Activated T-cell treated with anti-CD3 and anti-CD28 coated beads, Interleukin-2, amount 50 U/mL, for 72 hours (primary cell): ENCODE results near the gene MAP4K4. TPM values are rescaled to one million over a fixed set of nuclear protein-coding genes. Genes with fewer than 3 reads are reported as not detected.
A peak's percentile ranks its signal among the peaks of the same experiment; 100 is the strongest.

ENCODE experiments used
- ATAC-seq, 2 donors: fragments of 150-1000 bp; cut with Tn5 transposase; replicated peaks in 1 of 2; 2 replicates each; pipeline ENCODE4 v1.10.0; 2021; ENCODE audit warnings: moderate library complexity in 2 of 2, mild to moderate bottlenecking in 1 of 2
- DNase-seq, 2 donors: peaks; one replicate each; pipeline ENCODE4 v3.0.0; 2021 to 2022; ENCODE audit warnings: mixed read lengths in 1 of 2
- H3K27ac Mint-ChIP-seq: one replicate; pipeline ENCODE4 v1.8.0; 2022; ENCODE audit warnings: mild to moderate bottlenecking, moderate library complexity, mixed read lengths
- H3K27me3 Mint-ChIP-seq: one replicate; pipeline ENCODE4 v1.8.0; 2022; ENCODE audit warnings: low read depth, mixed read lengths
- H3K36me3 Mint-ChIP-seq, 2 donors: one replicate each; pipeline ENCODE4 v1.8.0; 2022; ENCODE audit warnings: mixed read lengths in 2 of 2, mild to moderate bottlenecking in 1 of 2; ENCODE audit not compliant: insufficient read depth in 2 of 2
- H3K4me1 Mint-ChIP-seq: one replicate; pipeline ENCODE4 v1.8.0; 2022; ENCODE audit warnings: low read depth, mixed read lengths
- H3K4me3 Mint-ChIP-seq, 2 donors: one replicate each; pipeline ENCODE4 v1.8.0; 2022; ENCODE audit warnings: mild to moderate bottlenecking in 2 of 2, mixed read lengths in 2 of 2, moderate library complexity in 2 of 2
- H3K9me3 Mint-ChIP-seq, 2 donors: one replicate each; pipeline ENCODE4 v1.8.0; 2022; ENCODE audit warnings: mixed read lengths in 2 of 2
- total RNA-seq, 2 donors: library from RNA; stranded (reverse); gene quantifications; one replicate each; pipeline ENCODE4 v1.2.3, GENCODE V29; 2022

Gene MAP4K4
- total RNA-seq, 2 donors from 2014 or later, result 72.1 to 85.1 TPM

GRCh38 chr2:101787097-101787496 lies 89.6 kb downstream of the MAP4K4 start:
- DNase-seq (no peak), ATAC-seq (no peak)
- H3K4me1 Mint-ChIP-seq, result peaks cover 63% of the 10 kb centered on the region
- peaks cover 0 to 1% of the 10 kb centered on the region in 2 donors for H3K9me3 Mint-ChIP-seq
- H3K36me3 Mint-ChIP-seq, result peaks cover 4 to 10% of the 10 kb centered on the region in 2 donors
- peak overlapping the region; percentile 24 for H3K27ac Mint-ChIP-seq
- H3K4me3 Mint-ChIP-seq, result no peak overlapping the region
- H3K27me3 Mint-ChIP-seq, result no peaks in the 10 kb centered on the region

DNA sequence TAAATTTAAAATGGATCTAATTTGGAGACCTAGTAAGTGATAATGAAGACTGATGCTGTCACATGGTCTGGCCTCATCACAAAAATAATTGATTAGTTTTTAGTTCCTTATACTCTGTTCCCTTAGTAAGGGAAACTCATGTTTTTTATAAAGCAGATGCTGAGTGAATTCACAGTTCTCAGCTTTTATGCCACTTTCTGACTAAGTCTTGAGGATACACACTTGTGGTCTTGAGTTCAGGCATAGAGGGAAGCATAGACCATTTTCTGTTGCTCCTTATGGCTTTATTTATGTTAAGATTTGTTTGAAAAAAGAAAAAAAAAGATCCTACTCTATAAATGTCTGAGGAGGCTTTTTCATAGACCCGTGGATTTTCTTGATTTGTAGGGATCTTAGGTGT lies 91.1 kb downstream of the MAP4K4 start:
- Mint-ChIP-seq H3K9me3 (peaks cover 0 to 1% of the 10 kb centered on the region in 2 donors), H3K4me1 (peaks cover 65% of the 10 kb centered on the region), H3K36me3 (peaks cover 4 to 10% of the 10 kb centered on the region in 2 donors), H3K4me3 (peak overlapping the region in 1 of 2 donors; percentile 36), H3K27me3 (no peaks in the 10 kb centered on the region), H3K27ac (peak overlapping the region; percentile 83)
- ATAC-seq (peak; percentile 53 to 65), DNase-seq (no peak)

DNA sequence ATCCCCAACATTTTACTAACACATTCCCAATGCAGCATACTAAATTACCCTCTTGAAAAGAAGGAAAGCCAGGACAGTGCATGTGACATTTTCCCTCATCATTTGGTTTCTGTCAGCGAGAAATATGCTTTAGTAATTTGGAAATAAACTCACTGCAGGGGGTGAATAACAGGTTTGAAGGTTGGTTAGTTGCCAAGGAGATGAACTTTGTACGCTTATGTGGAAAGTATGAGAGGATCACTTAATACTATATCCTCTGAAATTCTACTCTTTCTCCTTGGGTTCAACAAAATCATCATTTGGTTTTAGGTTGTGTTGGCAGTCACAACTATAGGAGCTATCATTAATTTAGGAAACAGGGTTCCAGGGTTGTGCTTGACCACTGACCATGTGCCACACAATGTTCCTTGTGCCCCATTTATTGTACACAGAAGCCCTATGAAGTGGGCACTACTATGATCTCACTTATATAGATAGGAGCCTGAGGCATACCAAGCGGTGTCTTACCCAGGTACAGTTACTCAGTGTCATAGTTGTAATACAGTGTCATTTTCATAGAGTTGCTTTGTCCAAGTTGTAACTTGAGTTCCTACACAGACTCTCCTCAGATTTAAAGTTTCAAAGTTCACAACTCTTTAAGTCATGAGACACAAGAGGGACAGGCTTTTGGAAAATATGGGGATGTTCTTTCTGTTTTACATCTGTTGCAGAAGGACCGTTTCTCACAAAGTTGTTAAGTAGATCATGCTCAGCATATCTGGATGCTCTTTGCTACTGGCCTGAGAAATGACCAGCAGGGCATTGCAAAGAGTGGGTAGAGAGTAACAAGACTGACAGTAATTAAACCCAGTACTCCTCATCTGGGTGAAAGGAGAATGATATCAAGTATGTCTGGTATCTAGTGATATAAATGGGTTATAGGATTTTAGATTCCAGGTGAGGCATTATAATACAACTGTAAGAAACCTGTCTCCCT lies 91.8 kb downstream of the MAP4K4 start:
- H3K9me3 Mint-ChIP-seq, result no peaks in the 10 kb centered on the region
- H3K36me3 Mint-ChIP-seq, result peaks cover 4 to 10% of the 10 kb centered on the region in 2 donors
- no peaks in the 10 kb centered on the region for H3K27me3 Mint-ChIP-seq
- DNase-seq (no peak), ATAC-seq (peak; percentile 78 to 79)
- peaks cover 64% of the 10 kb centered on the region for H3K4me1 Mint-ChIP-seq
- peak overlapping the region in 1 of 2 donors; percentile 36 for H3K4me3 Mint-ChIP-seq
- H3K27ac Mint-ChIP-seq, result peak overlapping the region; percentile 83

DNA sequence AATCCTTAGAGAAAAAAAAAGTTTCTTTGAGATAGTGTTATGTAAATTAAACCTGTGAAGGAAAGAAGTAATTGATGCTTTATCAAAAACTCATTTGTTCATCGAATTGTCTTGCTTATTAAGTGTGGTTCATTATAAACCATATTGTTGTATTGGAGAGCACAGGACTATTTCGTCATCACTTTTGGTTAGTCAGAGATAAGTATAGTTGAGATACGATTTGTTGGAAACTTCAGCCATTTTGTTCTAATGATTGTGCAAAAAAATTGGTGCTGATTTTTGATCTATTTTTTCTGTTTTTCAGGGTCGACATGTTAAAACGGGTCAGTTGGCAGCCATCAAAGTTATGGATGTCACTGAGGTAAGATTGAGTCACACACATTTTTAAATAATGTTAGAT lies 92.9 kb downstream of the MAP4K4 start:
- Mint-ChIP-seq H3K4me1 (peaks cover 73% of the 10 kb centered on the region), H3K27me3 (no peaks in the 10 kb centered on the region), H3K4me3 (no peak overlapping the region), H3K36me3 (peaks cover 4 to 10% of the 10 kb centered on the region in 2 donors), H3K27ac (no peak overlapping the region), H3K9me3 (no peaks in the 10 kb centered on the region)
- DNase-seq (no peak), ATAC-seq (no peak)

GRCh38 chr2:101790857-101791256 lies 93.3 kb downstream of the MAP4K4 start:
- Mint-ChIP-seq H3K27me3 (no peaks in the 10 kb centered on the region), H3K9me3 (no peaks in the 10 kb centered on the region), H3K36me3 (peaks cover 4 to 10% of the 10 kb centered on the region in 2 donors), H3K4me1 (peaks cover 71% of the 10 kb centered on the region), H3K27ac (no peak overlapping the region), H3K4me3 (no peak overlapping the region)
- DNase-seq, result no peak
- no peak for ATAC-seq

- peaks cover 4 to 10% of the 10 kb centered on the region in 2 donors for H3K36me3 Mint-ChIP-seq
- H3K4me3 Mint-ChIP-seq, result no peak overlapping the region
- no peak for ATAC-seq
- H3K9me3 Mint-ChIP-seq, result no peaks in the 10 kb centered on the region
- no peaks in the 10 kb centered on the region for H3K27me3 Mint-ChIP-seq
- H3K27ac Mint-ChIP-seq, result no peak overlapping the region
- peaks cover 68% of the 10 kb centered on the region for H3K4me1 Mint-ChIP-seq
- no peak for DNase-seq
Observed at GRCh38 chr2:101792208-101792607, 94.7 kb downstream of the MAP4K4 start.

DNA sequence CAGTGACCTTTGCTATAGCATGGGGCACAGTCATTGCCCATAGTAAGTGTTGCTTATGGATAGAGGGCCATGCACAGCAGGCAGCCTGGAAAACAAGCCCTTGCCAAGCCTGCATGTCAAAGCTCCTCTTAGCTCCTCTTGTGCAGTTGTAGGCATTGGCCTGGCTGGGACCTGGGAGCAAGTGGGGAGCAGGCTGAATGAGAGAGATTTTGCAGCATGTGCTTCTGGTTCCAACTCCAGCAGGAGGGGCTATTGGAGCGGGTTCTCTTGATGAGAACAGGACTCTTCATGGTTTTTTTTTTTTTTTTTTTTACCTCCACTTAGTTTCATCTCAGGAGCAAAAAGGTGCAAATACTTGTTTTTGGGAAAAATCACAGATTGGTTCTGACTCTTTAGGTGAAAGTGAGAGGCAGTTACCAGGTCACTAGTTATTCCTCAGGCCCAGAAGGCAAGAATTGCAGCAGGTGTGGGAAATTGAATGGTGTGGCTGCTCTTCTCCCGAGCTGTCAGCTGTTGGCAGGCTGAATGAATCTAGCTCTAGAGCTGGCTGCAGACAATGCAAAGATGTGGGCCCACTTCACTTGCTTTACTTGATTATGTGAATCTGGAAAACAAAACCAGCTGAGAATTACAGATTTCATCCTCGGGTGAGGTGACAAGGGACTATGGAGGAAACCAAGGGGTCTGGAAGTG lies 95.9 kb downstream of the MAP4K4 start:
- Mint-ChIP-seq H3K9me3 (no peaks in the 10 kb centered on the region), H3K36me3 (peaks cover 4 to 10% of the 10 kb centered on the region in 2 donors), H3K4me1 (peaks cover 66% of the 10 kb centered on the region), H3K27me3 (no peaks in the 10 kb centered on the region), H3K4me3 (no peak overlapping the region), H3K27ac (no peak overlapping the region)
- ATAC-seq (no peak), DNase-seq (no peak)

- DNase-seq (no peak), ATAC-seq (no peak)
- Mint-ChIP-seq H3K27me3 (no peaks in the 10 kb centered on the region), H3K4me1 (peaks cover 64% of the 10 kb centered on the region), H3K36me3 (peaks cover 4 to 10% of the 10 kb centered on the region in 2 donors), H3K27ac (no peak overlapping the region), H3K9me3 (no peaks in the 10 kb centered on the region), H3K4me3 (no peak overlapping the region)
Observed at GRCh38 chr2:101794141-101794540, 96.6 kb downstream of the MAP4K4 start.

GRCh38 chr2:101795033-101795432 lies 97.5 kb downstream of the MAP4K4 start:
- Mint-ChIP-seq H3K36me3 (peaks cover 4 to 8% of the 10 kb centered on the region in 2 donors), H3K27me3 (no peaks in the 10 kb centered on the region), H3K9me3 (no peaks in the 10 kb centered on the region), H3K27ac (no peak overlapping the region), H3K4me3 (no peak overlapping the region), H3K4me1 (peaks cover 64% of the 10 kb centered on the region)
- ATAC-seq (no peak), DNase-seq (no peak)

- Mint-ChIP-seq H3K4me1 (peaks cover 58% of the 10 kb centered on the region), H3K36me3 (no peaks in the 10 kb centered on the region)
- ATAC-seq, result no peak
Observed at GRCh38 chr2:101796825-101797600, 99.5 kb downstream of the MAP4K4 start.

GRCh38 chr2:101801496-101801895 lies 104.0 kb downstream of the MAP4K4 start:
- H3K4me1 Mint-ChIP-seq, result peaks cover 45% of the 10 kb centered on the region
- no peaks in the 10 kb centered on the region for H3K27me3 Mint-ChIP-seq
- ATAC-seq, result no peak
- H3K4me3 Mint-ChIP-seq, result no peak overlapping the region
- H3K27ac Mint-ChIP-seq, result no peak overlapping the region
- DNase-seq, result no peak
- H3K36me3 Mint-ChIP-seq, result no peaks in the 10 kb centered on the region
- H3K9me3 Mint-ChIP-seq, result no peaks in the 10 kb centered on the region

More at GRCh38 chr2:101796825-101797600, 99.5 kb downstream of the MAP4K4 start:
- H3K4me3 Mint-ChIP-seq, result no peak overlapping the region
- DNase-seq, result no peak
- H3K27me3 Mint-ChIP-seq, result no peaks in the 10 kb centered on the region
- peak overlapping the region; percentile 68 for H3K27ac Mint-ChIP-seq
- no peaks in the 10 kb centered on the region for H3K9me3 Mint-ChIP-seq

DNA sequence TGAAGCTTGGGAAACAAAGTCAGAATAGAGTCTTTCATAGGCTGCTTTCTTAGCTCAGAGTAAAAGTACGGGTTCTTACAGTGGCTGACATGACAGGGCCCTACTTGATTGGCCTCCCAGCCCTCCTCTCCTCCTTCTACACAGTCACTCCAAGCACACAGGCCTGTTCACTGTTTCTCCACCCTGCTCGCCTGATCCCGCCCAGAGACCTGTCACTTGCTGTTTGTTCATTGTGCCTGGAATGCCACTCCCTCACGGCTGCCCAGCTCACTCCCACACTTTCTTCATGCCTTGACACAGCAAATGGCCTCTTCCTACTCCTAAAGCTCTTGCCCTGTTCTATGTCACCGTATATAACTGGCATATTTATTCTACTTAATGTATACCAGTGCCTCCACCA lies 104.8 kb downstream of the MAP4K4 start:
- H3K4me1 Mint-ChIP-seq, result peaks cover 45% of the 10 kb centered on the region
- DNase-seq, result no peak
- no peak for ATAC-seq
- peaks cover 0 to 2% of the 10 kb centered on the region in 2 donors for H3K36me3 Mint-ChIP-seq
- no peaks in the 10 kb centered on the region for H3K27me3 Mint-ChIP-seq
- no peak overlapping the region for H3K27ac Mint-ChIP-seq
- no peaks in the 10 kb centered on the region for H3K9me3 Mint-ChIP-seq
- no peak overlapping the region for H3K4me3 Mint-ChIP-seq
